H1 (cell line): ENCODE results near the gene TMEM72.

Experiments
- ASH2L ChIP-seq: fragments of 200-600, 300-600 bp; sonication (generic); IDR thresholded peaks from one replicate; pipeline ENCODE4 v1.7.1; 2017; ENCODE audit warnings: low read length
- USF2 ChIP-seq: IDR thresholded peaks from 2 replicates; pipeline ENCODE4 v1.6.1; 2011; ENCODE audit warnings: low read length, improper control_type of control experiment

- TF ChIP-seq ASH2L (no peak), USF2 (no peak)
Observed at GRCh38 chr10:44962870-44963738, 52.0 kb downstream of the TMEM72 start.
